ENCODE measurements around the gene ANXA1. TPM values are rescaled to one million over a fixed set of nuclear protein-coding genes. Genes with fewer than 3 reads are reported as not detected.

ANXA1 gene
- total and polyA plus RNA-seq, 10 of the 15 experiments (the other 5 are each of a cell fraction or from before 2014, with no cell fraction given) = 6.6 to 30.1 (median 12.6) TPM

- RAD21 ChIA-PET (ENCODE audit: unreplicated experiment) = interaction anchor here (0.7 to 0.9 kb wide), 2 partner anchors 10 to 359 kb away, joined by 3 to 4 read pairs; no protein-coding TSS in a partner anchor
- TF ChIP-seq PBX3 (IDR thresholded peaks at IDR 0.05; ENCODE audit: insufficient replicate concordance, low read depth, low read length) (no peak), PML (IDR thresholded peaks at IDR 0.05; ENCODE audit: low read length) (no peak), IRF5 (IDR thresholded peaks at IDR 0.05; ENCODE audit: borderline replicate concordance) (no peak), POLR2AphosphoS5 (IDR thresholded peaks at IDR 0.05; ENCODE audit: low read length) (no peak), RB1 (IDR thresholded peaks at IDR 0.05; ENCODE audit: borderline replicate concordance) (no peak), REST (IDR thresholded peaks at IDR 0.05; ENCODE audit: low read depth, low read length) (peak; percentile 19; the same call in 1 of the 2 replicates), USF1 (IDR thresholded peaks at IDR 0.05; ENCODE audit: borderline replicate concordance, extremely low read length, insufficient read depth, low read depth, low read length) (no peak)
- SMC1A ChIA-PET (ENCODE audit: uncharacterized antibody, unreplicated experiment) = interaction anchor here (1.3 kb wide), 1 partner anchor 9 kb away, joined by 3 read pairs; no protein-coding TSS in a partner anchor
- FAIRE-seq = no peak
- no peak overlapping the region for H2AFZ ChIP-seq (ENCODE audit: control insufficient read depth, low read depth, low read length)
- H3K79me2 ChIP-seq (ENCODE audit: control insufficient read depth, insufficient read depth, low read length) = no peaks in the 10 kb centered on the region
- no peak overlapping the region for H3K27ac ChIP-seq (ENCODE audit: control insufficient read depth, insufficient read depth)
- CTCF ChIA-PET = interaction anchor here (6.5 kb wide), 1 partner anchor 9 kb away, joined by 70 read pairs; no protein-coding TSS in a partner anchor
- DNase-seq (ENCODE audit: low read depth, low spot score) = no peak
- intact Hi-C loops (cut with micrococcal nuclease; ENCODE audit: unreplicated experiment) = loop anchor here (5.0 to 10.0 kb wide), 4 partner anchors 462 to 1540 kb away; no protein-coding TSS in a partner anchor
- no peaks in the 10 kb centered on the region for H3K36me3 ChIP-seq (ENCODE audit: control insufficient read depth in 2 of 2, insufficient read depth in 2 of 2, low read length in 1 of 2)
- BruUV-seq (replicated peaks) = no TSS peak
- H3K4me2 ChIP-seq (ENCODE audit: control insufficient read depth, insufficient read depth) = no peak overlapping the region
- no peaks in the 10 kb centered on the region for H4K20me1 ChIP-seq (ENCODE audit: control insufficient read depth, insufficient read depth)
- POLR2A ChIA-PET = no interaction called here
- 22% methylated on average over 4 of the region's 4 CpGs for WGBS (ENCODE audit: insufficient coverage, insufficient replicate concordance, low lambda C conversion rate, missing lambda C conversion rate)
- H3K27me3 ChIP-seq (replicated peaks in 1 of 2; ENCODE audit: control insufficient read depth in 2 of 2, insufficient read depth in 2 of 2, low read length in 1 of 2) = no peaks in the 10 kb centered on the region
- ATAC-seq = no peak
- no peak overlapping the region for H3K9ac ChIP-seq (ENCODE audit: control insufficient read depth, insufficient read depth, low read length)
- H3K4me3 ChIP-seq = no peak overlapping the region
- in situ Hi-C loops (cut with MboI) = loop anchor here (25.0 kb wide), 1 partner anchor 1182 kb away; no protein-coding TSS in a partner anchor
- no peaks in the 10 kb centered on the region for H3K9me3 ChIP-seq (replicated peaks; ENCODE audit: control insufficient read depth, insufficient read depth, low read length)
- no peaks in the 10 kb centered on the region for H3K4me1 ChIP-seq (ENCODE audit: control insufficient read depth, insufficient read depth, low read length)
These were observed 53.3 kb downstream of the ANXA1 start for GRCh38 chr9:73204936-73205335.

All from GM12878 (cell line).